ENCODE data around the gene LRP1B.

GRCh38 chr2:141899740-141900139 is 231.1 kb downstream of the LRP1B start:
- TF ChIP-seq CTCF (conservative IDR thresholded peaks at IDR 0.05; ENCODE audit: low read length) (no peak), EZH2phosphoT487 (IDR thresholded peaks at IDR 0.05; ENCODE audit: borderline replicate concordance) (no peak)
